Cortex of kidney (tissue), 1 donor: ENCODE results near the gene KLF6.

Experiments used
- DNase-seq: peaks from one replicate; lab custom pipeline; 2025; lab: John Stamatoyannopoulos, UW

KLF6 gene

DNA sequence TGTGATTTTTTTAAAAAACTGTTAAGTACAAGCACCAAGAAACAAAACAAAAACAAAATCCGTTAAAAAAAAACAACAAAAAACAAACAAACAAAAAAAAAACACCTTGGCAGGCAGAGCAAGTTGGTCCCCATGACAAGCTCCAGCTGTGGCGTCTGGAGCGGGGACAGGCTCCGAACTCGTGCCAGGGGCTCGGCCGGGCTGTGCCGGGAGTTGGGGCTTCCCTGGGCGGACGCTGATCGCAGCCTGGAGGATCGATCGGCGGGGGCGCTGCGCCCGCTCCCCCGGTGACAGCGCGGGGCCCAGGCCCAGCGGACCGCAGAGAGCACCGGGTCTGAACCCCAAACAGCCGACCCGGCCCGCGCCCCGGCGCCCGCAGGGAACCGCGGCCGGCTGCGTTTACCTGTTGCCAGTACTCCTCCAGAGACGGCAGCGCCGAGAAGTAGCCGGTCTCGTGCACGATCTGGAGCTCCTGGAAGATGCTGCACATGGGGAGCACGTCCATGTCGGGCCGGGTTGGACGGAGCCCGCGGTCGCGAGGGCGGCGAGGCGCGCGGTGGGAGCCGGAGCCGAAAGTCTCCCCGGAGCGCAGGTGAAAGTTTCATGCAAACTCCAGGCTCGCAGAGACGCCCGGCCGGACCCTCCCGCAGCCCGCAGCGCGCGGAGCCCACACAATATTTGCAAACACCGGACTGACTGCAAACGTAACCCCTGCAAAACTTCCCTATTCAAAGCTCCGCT is at the start of gene KLF6:
Gene KLF6 (minus strand): TSS at position 700 of the 741 bp plus-strand sequence. CDS start 195 bp downstream, at position 505.
- DNase-seq, result no peak

DNA sequence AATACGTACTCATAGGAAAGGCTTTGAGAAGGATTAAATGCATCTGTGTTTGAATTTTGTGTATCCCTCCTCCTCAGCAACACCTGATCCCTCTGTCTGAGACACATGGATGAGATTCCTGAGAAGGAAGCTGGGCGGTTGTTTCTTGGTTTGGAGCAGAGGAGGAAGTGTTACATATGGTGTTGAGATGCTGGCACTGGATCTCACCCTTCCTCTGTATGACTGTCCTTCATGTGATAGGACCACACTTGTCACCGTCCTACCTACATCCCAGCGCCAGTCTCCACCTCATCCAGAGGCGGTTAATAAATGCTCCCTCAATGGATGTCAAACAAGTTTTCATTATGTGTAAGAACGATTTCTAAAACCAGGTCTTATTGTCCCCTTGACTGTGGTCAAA is 49.4 kb upstream of the KLF6 start:
- no peak for DNase-seq

DNA sequence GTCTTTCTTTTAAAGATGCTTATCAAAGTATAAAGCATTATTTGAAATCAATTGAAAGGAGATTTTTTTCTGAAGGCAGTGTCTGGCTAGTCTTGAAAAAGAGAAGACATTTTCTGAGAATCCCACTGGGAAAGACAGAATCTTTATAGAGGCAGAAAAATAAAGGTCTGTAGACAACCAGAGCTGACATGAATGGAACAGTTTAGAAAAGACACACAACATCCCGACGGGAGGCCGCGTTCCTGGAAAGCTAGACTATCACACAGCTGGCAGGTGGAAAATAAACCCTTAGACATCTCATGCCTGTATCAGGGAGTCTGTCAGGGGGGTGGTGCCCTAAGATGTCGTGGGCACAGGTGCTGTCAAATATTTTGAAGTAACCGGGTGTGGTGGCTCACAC is 48.0 kb upstream of the KLF6 start:
- DNase-seq, result no peak

DNA sequence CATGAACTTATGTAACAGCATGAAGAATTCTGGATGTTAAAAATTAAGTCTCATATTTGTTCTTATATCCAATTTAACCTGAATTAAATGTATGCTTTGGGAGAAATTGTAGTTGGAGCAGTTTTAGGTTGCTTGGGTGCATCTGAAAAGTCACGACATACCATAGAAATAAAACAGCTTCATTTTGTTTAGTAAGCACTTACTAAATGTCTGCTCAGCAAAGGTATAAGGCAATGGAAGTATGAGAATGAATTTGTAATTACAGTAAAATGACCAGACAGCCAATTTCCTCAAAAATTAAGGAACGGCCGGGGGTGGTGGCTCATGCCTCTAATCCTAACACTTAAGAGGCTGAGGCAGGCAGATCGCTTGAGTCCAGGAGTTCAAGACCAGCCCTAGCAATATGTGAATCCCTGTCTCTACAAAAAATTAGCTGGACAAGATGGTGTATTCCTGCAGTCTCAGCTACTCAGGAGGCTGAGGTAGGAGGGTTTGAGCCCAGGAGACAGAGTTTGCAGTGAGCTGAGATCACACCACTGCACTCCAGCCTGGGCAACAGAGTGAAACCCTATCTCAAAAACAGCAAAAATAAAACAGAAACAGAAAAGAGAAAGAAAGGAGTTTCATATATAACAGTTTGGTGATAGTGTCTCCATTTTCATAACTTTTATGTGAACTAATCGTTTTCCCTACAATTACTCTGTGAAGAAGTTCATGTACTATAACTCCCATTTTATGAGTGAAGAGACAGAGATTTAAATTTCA is 47.2 kb upstream of the KLF6 start:
- DNase-seq, result no peak

DNA sequence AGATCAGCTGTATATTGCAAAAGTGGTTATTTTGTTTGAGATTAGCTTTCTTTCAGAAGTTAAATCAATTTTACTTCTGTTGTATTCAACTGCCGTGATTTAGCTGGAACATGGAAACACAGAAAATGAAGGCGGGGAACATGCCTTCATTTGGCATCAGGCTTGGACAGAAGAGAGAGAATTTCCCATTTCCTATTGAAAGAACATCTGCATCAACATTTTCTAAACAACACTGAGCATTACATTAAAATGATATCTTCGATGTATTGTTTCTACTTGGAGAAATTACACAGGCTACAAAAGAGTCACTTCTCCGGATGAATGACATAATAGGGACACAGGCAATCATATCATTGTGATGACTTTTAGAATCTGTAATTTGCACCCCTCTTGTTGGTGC is 46.6 kb upstream of the KLF6 start:
- no peak for DNase-seq

DNA sequence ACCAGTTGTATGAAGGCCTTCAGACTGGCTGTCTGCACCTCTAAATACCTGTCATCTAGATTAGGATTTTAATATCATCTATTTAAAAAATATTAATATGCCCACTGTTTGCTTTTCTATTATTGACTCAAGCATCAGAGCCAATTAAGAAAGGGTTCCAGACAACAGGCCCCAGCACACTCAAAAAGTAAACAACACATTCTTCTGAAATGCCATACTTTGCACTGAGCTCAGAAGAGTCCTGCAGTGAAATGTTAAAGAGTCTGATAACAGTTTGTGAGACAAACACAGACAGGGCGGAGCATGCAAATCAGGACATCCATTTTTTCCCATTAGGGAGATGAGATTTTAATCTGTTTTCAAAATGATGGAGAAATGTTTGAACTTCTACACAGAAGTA is 45.9 kb upstream of the KLF6 start:
- DNase-seq, result no peak

DNA sequence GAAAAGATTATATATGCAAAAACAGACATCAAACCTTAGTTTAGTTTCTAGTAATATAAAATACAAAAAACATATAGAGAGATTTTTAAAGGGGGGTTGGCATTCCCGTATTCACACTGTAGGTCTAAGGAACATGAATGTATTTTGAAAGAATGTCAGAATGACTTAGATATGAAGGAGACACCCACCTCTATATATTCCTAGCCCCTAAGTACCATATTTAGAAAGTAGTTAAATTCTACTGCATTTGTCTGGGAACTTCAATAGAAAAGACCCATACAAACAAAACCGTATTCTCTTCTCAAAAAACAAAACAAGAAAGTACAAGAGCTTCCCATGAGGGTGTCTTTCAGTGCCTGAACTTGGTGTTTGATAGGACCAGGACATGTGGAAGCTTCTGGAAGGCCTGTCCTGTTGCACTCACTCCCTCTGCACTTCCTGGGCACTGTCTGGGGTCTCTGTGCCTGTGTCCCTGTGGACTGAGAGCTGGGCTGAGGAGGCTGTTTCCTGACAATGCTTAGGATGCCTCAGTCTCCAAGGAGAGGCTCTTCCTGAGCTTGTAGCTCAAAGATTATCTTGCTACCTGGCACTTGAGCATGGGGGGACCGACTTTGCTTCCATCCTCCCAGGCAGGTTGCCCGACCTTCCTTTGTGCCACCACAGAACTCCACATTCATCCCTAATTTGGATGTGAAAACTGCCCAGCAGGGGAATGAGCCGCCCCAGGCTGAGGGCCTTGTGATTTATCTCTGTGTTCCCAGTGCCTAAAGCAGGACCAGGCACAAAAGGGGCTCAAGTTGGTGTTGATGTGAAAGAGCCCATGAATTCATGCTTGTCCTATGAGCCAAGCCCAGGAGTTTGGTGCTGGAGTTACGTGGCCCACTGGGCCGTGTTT is 44.4 kb upstream of the KLF6 start:
- DNase-seq, result no peak

DNA sequence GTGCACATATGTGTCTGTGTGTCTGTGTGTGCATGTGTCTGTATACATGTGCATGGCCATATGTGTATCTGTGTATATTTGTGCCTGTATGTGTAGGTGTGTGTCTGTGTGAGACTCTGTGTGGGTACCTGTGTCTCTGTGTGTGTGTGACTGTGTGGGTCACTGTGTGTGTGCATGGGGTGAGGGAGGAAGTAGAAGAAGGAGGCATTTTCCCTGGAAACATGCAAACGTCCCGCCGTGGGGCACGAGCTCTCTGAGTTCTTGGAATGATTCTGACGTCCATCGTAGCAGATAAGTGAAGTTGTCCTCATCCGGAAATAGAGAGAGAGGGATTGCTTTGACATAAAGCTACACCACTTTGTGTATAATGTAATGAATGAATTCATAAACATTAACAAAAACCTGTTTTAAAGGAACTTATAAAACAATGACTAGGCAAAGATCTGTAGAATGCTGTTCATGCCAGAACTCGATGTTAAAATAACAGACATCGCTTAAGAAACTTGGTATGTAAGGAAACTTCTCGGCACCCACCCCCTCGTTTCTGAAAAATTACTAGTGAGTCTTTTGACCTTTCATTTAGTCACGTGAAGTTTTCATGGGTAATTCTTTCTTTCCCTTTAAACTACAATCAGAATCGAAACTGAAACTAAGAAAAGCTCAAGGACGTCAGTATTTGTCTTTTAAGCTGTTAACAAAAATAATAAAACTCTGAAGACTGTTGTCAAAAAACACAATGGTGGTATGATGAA is 43.6 kb upstream of the KLF6 start:
- no peak for DNase-seq

DNA sequence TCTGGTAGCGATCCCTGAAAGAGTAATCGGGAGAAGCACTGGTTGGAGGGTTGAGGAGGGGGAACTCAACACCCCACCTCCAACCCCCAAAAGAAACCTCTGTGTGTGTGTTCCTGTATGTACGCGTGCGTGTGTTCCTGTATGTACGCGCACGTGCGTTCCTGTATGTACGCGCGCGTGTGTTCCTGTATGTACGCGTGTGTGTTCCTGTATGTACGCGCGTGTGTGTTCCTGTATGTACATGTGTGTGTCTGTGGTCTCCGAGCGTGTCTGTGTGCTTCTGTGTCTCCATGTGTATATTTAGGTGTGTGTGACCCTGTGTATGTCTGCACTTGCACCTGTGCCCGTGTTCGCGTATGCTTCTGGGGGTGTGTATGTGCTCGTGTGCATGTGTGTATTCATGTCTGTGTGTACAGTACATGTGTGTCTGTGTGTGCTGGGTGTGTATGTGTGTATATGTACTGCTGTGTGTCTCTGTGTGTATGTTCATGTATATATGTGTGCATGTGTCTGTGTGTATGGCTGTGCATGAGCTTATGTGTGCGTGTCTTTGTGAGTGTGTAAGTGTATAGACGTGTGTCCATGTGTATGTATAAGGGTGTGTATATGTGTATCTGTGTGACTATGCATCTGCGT is 42.9 kb upstream of the KLF6 start:
- no peak for DNase-seq

DNA sequence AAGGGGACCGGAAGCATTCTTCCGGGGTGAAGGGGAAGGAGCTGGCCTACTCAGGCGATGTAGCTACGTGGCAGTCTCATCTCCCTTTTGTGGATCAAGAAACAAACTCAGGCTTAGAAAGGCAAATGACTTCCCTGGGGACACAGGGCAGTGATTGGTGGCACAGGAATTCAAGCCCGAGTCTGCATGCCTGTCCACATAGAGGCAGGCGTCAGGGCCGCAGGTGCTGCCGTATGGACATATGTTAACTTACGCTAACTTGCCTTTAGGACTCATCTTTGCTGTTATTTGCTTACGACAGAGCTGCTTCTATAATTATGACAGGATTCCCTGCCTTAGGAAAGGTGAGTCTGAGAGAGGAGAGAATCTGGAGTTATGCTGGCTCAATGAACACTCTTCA is 42.3 kb upstream of the KLF6 start:
- no peak for DNase-seq

DNA sequence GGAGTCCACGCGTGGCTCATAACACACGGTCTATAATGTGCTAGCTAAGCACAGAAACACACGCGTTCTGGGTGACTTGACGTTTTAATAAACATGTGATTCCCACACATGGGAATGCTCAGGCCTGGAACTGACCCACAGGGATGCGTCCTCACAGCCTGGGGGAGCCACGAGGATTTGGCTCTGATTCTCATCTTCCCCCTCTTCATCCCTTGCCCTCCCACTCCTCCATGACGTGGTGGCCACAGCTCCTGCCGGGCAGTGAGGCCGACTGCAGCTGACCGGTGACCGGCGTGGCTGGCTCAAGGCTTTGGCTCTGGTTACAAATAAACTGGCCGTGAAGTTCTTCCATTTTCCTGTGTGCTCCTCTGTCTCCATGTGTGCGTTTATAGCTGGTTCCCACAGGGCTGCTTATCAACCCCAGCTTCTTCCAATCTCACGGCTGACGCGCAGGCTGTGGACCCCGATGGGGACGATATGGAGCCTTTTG is 40.9 kb upstream of the KLF6 start:
- no peak for DNase-seq

DNA sequence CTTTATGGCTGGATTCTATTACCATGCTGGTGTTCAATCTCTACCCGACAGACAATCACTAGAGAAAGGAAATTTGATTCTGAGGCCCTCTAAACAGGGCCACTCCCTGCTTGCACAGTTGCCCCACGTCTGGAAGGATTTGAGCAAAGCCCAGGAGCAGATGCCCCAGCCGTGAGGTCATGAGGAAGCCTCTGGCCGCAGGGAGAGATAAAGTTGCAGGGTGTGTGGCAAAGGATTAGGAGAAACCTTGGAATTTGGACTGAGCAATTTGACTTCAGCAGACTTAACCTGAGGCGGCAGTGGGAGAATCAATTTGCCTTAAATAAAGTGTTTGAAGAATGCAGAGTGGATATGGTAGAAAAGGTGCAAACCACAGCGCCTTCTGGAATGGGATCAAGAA is 40.2 kb upstream of the KLF6 start:
- DNase-seq, result no peak

DNA sequence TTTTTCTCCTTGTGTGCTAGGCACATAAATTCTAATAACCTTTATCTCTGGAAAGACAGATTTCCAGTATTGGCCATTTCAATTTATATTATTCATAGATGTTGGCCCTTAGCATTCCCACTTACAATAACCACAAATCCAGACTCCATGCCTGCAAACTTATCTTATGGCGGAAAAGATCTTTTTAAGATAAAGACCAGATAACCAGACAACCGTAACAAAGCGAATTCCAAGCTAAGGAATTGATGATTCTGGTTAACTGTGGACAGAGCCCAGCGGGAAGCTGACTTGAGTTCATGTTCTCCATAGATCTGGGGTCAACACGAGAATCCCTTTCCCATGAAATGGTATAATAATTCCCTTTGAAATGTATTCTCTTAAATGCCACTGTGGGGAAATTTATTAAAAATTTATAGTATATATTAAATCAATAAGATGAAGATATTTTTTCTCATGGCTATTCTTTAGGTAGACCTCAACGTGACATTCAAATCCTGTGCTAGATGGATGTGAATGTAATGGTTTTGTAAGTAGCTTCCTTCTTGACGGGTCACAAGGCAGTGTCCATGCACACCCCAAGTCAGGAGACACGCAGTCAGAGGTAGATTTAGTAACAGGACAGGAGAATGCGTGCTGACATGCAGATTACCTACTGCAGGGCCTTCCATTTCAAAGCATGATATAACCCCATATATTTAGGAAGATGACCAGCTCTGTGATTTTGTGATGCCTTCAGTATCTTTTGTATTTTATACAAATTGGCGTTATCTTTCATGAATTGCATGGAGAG is 37.7 kb upstream of the KLF6 start:
- DNase-seq, result no peak

DNA sequence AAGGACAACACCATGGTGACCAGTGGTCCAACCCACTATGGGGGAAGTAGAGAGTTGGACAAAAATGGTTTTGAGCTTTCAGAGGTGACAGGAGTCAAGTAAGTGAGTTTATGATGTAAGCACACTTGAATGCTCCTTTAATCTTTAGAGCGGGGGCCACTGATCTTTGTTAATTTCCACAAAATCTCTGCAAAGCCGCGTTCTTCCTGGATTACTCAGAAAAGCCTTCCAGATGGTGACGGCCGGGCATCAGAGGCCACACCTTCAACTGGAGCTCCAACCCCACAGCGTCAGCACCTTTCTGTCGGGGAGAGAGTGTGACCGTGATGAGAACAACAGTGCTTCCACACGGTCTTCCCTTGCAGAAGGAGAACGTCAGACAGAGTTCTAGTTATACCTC is 35.2 kb upstream of the KLF6 start:
- no peak for DNase-seq

DNA sequence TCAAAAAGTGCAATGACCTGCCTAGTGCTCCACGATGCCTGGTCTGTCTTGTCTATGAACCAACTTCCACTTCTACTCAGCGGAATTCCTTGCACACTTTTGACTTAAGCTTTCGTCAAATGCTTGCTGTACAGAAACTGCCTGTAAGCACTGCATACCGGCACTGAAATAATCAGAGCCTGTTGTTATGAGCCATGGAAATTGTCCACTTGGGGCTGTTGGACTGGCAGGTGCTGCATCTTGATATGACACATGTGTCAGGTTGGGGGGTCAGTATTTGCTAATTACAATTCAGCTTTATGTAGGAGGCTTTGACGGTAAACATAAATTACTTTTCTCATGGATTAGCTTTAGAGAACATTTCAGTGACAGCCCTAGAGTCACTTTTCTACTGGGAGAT is 32.0 kb upstream of the KLF6 start:
- no peak for DNase-seq

DNA sequence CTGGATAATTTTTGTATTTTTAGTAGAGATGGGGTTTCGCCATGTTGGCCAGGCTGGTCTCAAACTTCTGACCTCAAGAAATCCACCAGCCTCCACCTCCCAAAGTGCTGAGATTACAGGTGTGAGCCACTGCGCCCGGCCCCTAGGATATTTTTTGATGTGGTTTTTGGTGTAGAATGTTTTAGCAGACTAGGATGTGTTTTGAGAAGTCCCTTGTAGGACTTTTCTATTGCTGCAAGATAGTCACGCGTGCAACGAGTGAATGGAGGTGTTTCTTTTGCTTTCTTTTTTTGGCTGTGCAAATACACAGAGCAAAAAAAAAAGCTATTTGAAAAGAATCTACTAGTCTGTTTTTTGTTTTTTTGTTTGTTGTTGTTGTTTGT is 29.8 kb upstream of the KLF6 start:
- no peak for DNase-seq

DNA sequence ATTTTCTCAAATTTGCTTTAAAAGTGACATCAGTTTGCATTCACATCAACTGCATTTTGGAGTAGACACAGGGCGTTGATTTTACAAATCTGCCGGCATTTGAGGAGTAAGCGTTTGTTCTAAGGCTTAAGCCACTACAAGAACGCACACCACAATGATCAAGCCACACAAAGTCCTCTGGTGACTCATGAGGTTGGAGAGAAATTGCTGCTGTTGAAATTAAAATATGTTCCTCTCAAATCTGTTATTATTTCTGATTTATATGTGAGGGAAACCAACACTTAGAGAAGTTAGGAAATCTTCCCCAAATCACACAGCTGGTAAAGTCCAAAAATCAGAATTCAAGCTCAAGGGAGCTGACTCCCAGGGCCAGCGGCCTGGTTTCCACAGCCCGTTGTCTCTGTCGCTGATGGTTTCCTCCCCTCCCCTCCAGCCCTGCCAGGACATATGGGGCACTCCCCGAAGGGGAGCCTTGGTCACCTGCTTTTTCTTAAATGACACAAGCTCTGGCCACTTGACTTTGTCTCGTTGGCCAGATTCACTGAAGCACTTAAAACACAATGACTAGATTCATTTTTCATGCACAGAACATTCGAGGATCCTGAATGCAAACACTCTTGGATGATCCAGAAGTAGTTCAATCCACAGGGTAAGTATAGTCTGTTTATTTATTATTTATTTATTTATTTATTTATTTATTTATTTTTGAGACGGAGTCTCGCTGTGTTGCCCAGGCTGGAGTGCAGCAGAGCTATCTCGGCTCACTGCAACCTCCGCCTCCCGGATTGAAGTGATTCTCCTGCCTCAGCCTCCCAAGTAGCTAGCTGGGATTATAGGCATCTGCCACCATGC is 29.2 kb upstream of the KLF6 start:
- DNase-seq, result no peak

DNA sequence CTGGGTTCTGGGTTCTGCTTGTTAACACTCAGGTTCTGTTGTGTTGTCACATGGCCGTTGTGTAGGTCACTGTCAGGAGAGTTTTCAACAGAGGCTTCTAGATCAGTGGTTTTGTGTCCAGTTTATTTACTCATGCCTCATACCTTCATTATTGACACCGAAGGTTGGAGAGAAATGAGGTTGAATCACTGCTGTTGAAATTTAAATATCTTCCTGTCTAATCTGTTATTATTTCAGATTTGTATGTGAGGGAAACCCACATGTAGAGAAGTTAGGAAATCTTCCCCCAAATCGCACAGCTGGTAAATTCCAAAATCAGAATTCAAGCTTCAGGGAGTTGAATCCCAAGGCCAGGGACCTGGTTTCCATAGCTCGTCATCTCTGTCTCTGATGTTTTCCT is 28.3 kb upstream of the KLF6 start:
- DNase-seq, result no peak

DNA sequence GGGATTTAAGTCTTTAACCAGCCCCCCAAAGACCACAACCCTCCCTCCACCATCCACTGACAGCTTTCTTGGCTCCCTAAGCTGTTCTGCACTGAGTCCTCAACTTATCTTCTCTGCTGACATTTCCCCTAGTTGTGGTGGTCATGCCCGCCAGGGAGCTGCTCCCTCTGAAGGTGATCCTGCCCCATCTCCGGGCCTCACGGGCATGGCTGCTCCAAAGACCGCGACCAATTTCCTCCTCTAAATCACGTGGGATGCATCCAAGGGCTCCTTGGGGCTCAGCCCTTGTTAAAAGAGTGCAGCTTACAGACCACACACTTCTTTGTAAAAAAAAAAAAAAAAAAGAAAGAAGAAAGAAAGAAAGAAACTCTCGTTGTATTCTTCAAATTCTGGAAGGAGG is 27.1 kb upstream of the KLF6 start:
- no peak for DNase-seq
